Peyer's patch (tissue), 4 donors: Measurements from ENCODE around the gene RHBDL1.

Experiments
- POLR2A ChIP-seq, 2 donors: fragments of 450-650 bp; IDR thresholded peaks; one replicate each; pipeline ENCODE4 v1.5.1; 2017; ENCODE audit warnings: antibody characterized with exemption in 2 of 2, mild to moderate bottlenecking in 2 of 2, moderate library complexity in 2 of 2
- TF ChIP-seq, protein P1 (sequence below), 6 experiments: fragments of 450-650 bp in 4 of 6; fragments of 200-600 bp in 2 of 6; sonication (generic) in 1 of 6; IDR thresholded peaks; one replicate each; pipeline ENCODE4 v1.5.1; 2017 to 2019; ENCODE audit warnings: antibody characterized with exemption in 6 of 6, mild to moderate bottlenecking in 3 of 6, moderate library complexity in 1 of 6

DNA sequence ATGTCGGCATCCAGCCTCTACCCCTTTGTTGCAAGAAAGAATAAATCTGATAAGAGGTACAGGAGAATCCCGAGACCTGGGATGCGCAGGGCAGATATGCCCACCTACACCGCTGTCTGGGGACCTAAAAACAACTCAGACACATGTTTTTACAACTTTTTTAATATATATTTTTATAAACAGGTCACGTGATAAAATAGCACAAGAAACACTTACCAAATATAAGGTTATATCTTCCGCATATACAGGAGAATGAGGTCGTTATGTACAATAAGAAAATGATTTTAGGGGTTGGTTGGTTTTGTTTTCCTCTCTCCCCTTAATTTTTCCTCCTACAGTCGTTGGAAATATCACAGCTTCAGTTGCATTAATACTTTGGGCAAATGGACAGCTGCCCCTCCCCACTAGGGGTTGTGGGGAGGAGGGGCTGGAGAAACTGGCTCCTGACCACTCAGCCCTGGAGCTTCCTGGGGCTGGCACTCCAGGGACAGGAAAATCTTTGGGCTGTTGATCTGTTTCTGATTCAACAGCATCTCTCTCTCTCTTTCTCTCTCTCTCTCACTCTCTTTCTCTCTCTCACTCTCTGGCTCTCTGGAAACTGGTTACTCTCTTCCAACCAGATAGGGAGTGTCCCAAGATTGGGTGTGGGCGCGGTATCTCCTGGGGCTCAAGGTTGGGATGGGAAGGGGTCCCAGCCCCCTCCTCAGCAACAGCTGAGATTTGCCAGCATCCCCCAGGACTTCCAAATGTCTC lies 17.1 kb downstream of the RHBDL1 start:
- TF ChIP-seq, protein P1, sequence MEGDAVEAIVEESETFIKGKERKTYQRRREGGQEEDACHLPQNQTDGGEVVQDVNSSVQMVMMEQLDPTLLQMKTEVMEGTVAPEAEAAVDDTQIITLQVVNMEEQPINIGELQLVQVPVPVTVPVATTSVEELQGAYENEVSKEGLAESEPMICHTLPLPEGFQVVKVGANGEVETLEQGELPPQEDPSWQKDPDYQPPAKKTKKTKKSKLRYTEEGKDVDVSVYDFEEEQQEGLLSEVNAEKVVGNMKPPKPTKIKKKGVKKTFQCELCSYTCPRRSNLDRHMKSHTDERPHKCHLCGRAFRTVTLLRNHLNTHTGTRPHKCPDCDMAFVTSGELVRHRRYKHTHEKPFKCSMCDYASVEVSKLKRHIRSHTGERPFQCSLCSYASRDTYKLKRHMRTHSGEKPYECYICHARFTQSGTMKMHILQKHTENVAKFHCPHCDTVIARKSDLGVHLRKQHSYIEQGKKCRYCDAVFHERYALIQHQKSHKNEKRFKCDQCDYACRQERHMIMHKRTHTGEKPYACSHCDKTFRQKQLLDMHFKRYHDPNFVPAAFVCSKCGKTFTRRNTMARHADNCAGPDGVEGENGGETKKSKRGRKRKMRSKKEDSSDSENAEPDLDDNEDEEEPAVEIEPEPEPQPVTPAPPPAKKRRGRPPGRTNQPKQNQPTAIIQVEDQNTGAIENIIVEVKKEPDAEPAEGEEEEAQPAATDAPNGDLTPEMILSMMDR (IDR thresholded peaks at IDR 0.05): no peak
- no peak for TF ChIP-seq POLR2A (IDR thresholded peaks at IDR 0.05)
